Skeletal muscle satellite cell (primary cell): Measurements from ENCODE around the gene HYLS1.

Experiments used
- H3K27me3 ChIP-seq: 2 replicates; pipeline ENCODE4 v1.7.0; 2013; ENCODE audit warnings: low read length; ENCODE audit not compliant: control insufficient read depth, insufficient read depth
- H3K36me3 ChIP-seq: 2 replicates; pipeline ENCODE4 v1.7.0; 2013; ENCODE audit warnings: mild to moderate bottlenecking, control low read depth, low read length; ENCODE audit not compliant: insufficient read depth
- H3K4me1 ChIP-seq: 2 replicates; pipeline ENCODE4 v1.7.0; 2013; ENCODE audit warnings: low read length; ENCODE audit not compliant: control insufficient read depth, insufficient read depth
- H3K4me2 ChIP-seq: 2 replicates; pipeline ENCODE4 v1.7.0; 2013; ENCODE audit warnings: mild to moderate bottlenecking, low read length
- H3K4me3 ChIP-seq: 2 replicates; pipeline ENCODE4 v1.7.0; 2013; ENCODE audit warnings: low read length
- H3K9ac ChIP-seq: 2 replicates; pipeline ENCODE4 v1.7.0; 2013; ENCODE audit warnings: mild to moderate bottlenecking, low read depth, low read length, moderate library complexity
- H3K9me3 ChIP-seq: replicated peaks from 2 replicates; pipeline ENCODE4 v1.7.0; 2013; ENCODE audit warnings: mild to moderate bottlenecking, control low read depth, low read length

The HYLS1 gene

GRCh38 chr11:125881291-125881690, 6.2 kb upstream of the HYLS1 start:
- no peak overlapping the region for H3K4me3 ChIP-seq
- H3K36me3 ChIP-seq: no peaks in the 10 kb centered on the region
- no peak overlapping the region for H3K4me2 ChIP-seq
- peaks cover 7% of the 10 kb centered on the region for H3K27me3 ChIP-seq
- H3K9me3 ChIP-seq: no peaks in the 10 kb centered on the region
- no peaks in the 10 kb centered on the region for H3K4me1 ChIP-seq
- no peak overlapping the region for H3K9ac ChIP-seq

- no peak overlapping the region for H3K9ac ChIP-seq
- no peaks in the 10 kb centered on the region for H3K9me3 ChIP-seq
- peaks cover 3% of the 10 kb centered on the region for H3K4me1 ChIP-seq
- no peak overlapping the region for H3K4me3 ChIP-seq
- H3K36me3 ChIP-seq: no peaks in the 10 kb centered on the region
- H3K4me2 ChIP-seq: no peak overlapping the region
- peaks cover 7% of the 10 kb centered on the region for H3K27me3 ChIP-seq
Observed at GRCh38 chr11:125883375-125883774, 4.1 kb upstream of the HYLS1 start.

GRCh38 chr11:125886997-125887372, 483 bp upstream of the HYLS1 start:
- H3K36me3 ChIP-seq: no peaks in the 10 kb centered on the region
- H3K27me3 ChIP-seq: peaks cover 5% of the 10 kb centered on the region
- H3K4me1 ChIP-seq: peaks cover 25% of the 10 kb centered on the region
- peak overlapping the region; percentile 90 for H3K4me3 ChIP-seq
- H3K9me3 ChIP-seq: no peaks in the 10 kb centered on the region
- H3K9ac ChIP-seq: peak overlapping the region; percentile 83
- peak overlapping the region; percentile 93 for H3K4me2 ChIP-seq

- H3K9ac ChIP-seq: no peak overlapping the region
- no peaks in the 10 kb centered on the region for H3K9me3 ChIP-seq
- no peaks in the 10 kb centered on the region for H3K27me3 ChIP-seq
- peaks cover 35% of the 10 kb centered on the region for H3K4me1 ChIP-seq
- no peak overlapping the region for H3K4me3 ChIP-seq
- H3K4me2 ChIP-seq: peak overlapping the region; percentile 5
- peaks cover 24% of the 10 kb centered on the region for H3K36me3 ChIP-seq
Observed at GRCh38 chr11:125890447-125891100, 3.1 kb downstream of the HYLS1 start.

- H3K36me3 ChIP-seq: peaks cover 28% of the 10 kb centered on the region
- no peak overlapping the region for H3K9ac ChIP-seq
- no peak overlapping the region for H3K4me3 ChIP-seq
Observed at GRCh38 chr11:125892071-125892470, 4.6 kb downstream of the HYLS1 start.

GRCh38 chr11:125892994-125893393, 5.5 kb downstream of the HYLS1 start:
- Histone ChIP-seq H3K4me3 (no peak overlapping the region), H3K27me3 (no peaks in the 10 kb centered on the region), H3K4me1 (peaks cover 32% of the 10 kb centered on the region), H3K9ac (no peak overlapping the region), H3K36me3 (peaks cover 28% of the 10 kb centered on the region), H3K4me2 (peak overlapping the region; percentile 20), H3K9me3 (no peaks in the 10 kb centered on the region)

More at GRCh38 chr11:125892071-125892470, 4.6 kb downstream of the HYLS1 start:
- peak overlapping the region; percentile 32 for H3K4me2 ChIP-seq
- H3K27me3 ChIP-seq: no peaks in the 10 kb centered on the region
- H3K9me3 ChIP-seq: no peaks in the 10 kb centered on the region
- H3K4me1 ChIP-seq: peaks cover 34% of the 10 kb centered on the region

- Histone ChIP-seq H3K4me2 (peak overlapping the region; percentile 79), H3K4me1 (peaks cover 10% of the 10 kb centered on the region), H3K4me3 (peak overlapping the region; percentile 84), H3K27me3 (peaks cover 23% of the 10 kb centered on the region), H3K36me3 (peaks cover 18% of the 10 kb centered on the region), H3K9ac (no peak overlapping the region), H3K9me3 (no peaks in the 10 kb centered on the region)
Observed at GRCh38 chr11:125901872-125902271, 14.4 kb downstream of the HYLS1 start.

- Histone ChIP-seq H3K27me3 (peaks cover 23% of the 10 kb centered on the region), H3K4me1 (peaks cover 10% of the 10 kb centered on the region), H3K4me2 (peak overlapping the region; percentile 79), H3K4me3 (peak overlapping the region; percentile 84), H3K36me3 (peaks cover 18% of the 10 kb centered on the region), H3K9ac (peak overlapping the region; percentile 84), H3K9me3 (no peaks in the 10 kb centered on the region)
Observed at GRCh38 chr11:125902277-125902926, 14.9 kb downstream of the HYLS1 start.

- H3K36me3 ChIP-seq: peaks cover 18% of the 10 kb centered on the region
- H3K4me3 ChIP-seq: peak within 1 kb of the TSS; percentile 84
- H3K4me1 ChIP-seq: peaks cover 10% of the 10 kb centered on the region
- peak within 1 kb of the TSS; percentile 79 for H3K4me2 ChIP-seq
- no peaks in the 10 kb centered on the region for H3K9me3 ChIP-seq
- peaks cover 24% of the 10 kb centered on the region for H3K27me3 ChIP-seq
- peak within 1 kb of the TSS; percentile 84 for H3K9ac ChIP-seq
Observed at GRCh38 chr11:125902927-125903710, 15.7 kb downstream of the HYLS1 start, which contains the start of gene PUS3. TSS of gene PUS3 (minus strand) at chr11:125903206. CDS start at chr11:125896284, 6,922 bp downstream.

GRCh38 chr11:125903711-125904659, 16.5 kb downstream of the HYLS1 start, which contains the start of gene DDX25:
TSS of gene DDX25 (plus strand) at chr11:125904508. CDS start at chr11:125904518, 10 bp downstream.
- H3K9me3 ChIP-seq: no peaks in the 10 kb centered on the region
- H3K4me3 ChIP-seq: peak within 1 kb of the TSS; percentile 84
- H3K9ac ChIP-seq: no peak within 1 kb of the TSS
- peaks cover 10% of the 10 kb centered on the region for H3K4me1 ChIP-seq
- peaks cover 32% of the 10 kb centered on the region for H3K27me3 ChIP-seq
- H3K4me2 ChIP-seq: peak within 1 kb of the TSS; percentile 79
- H3K36me3 ChIP-seq: peaks cover 14% of the 10 kb centered on the region
